GM23338 (cell line): Measurements from ENCODE around the gene IGSF8.

Source experiments
- CREB1 ChIP-seq: fragments of 250-450 bp; sonication (Bioruptor Pico); IDR thresholded peaks from 2 replicates; pipeline ENCODE4 v1.5.0; 2020; ENCODE audit warnings: low read depth, mild to moderate bottlenecking, moderate library complexity
- CTCF ChIP-seq, 2 experiments: fragments of 200-600 bp in 1 of 2; sonication (generic) in 1 of 2; conservative IDR thresholded peaks; 2 replicates each; pipeline versions ENCODE4 v1.5.1 to v1.6.1; 2016 to 2017; ENCODE audit warnings: antibody characterized with exemption in 2 of 2, low read depth in 2 of 2, mild to moderate bottlenecking in 2 of 2, moderate library complexity in 1 of 2
- JUNB ChIP-seq: IDR thresholded peaks from one replicate; pipeline ENCODE4 v1.6.1; 2016; ENCODE audit warnings: antibody characterized with exemption; ENCODE audit not compliant: unreplicated experiment

GRCh38 chr1:160133990-160134770 is 35.8 kb upstream of the IGSF8 start:
- TF ChIP-seq CTCF (conservative IDR thresholded peaks at IDR 0.05; ENCODE audit: low read depth in 2 of 2), result no peak
- TF ChIP-seq CREB1 (CRISPR knock-in tag), result no peak
- TF ChIP-seq JUNB, result no peak
